Spleen (tissue), 3 donors: Measurements from ENCODE around the gene VEGFA.

Source experiments
- POLR2A ChIP-seq, 3 donors: fragments of 450-650 bp; IDR thresholded peaks; one replicate each; pipeline ENCODE4 v1.5.1; 2017; ENCODE audit warnings: antibody characterized with exemption in 3 of 3, mild to moderate bottlenecking in 1 of 3
- POLR2AphosphoS5 ChIP-seq, 3 donors: sonication (generic); formaldehyde crosslinking; IDR thresholded peaks; one replicate each; pipeline ENCODE4 v1.5.1; 2017; ENCODE audit warnings: antibody characterized with exemption in 3 of 3

DNA sequence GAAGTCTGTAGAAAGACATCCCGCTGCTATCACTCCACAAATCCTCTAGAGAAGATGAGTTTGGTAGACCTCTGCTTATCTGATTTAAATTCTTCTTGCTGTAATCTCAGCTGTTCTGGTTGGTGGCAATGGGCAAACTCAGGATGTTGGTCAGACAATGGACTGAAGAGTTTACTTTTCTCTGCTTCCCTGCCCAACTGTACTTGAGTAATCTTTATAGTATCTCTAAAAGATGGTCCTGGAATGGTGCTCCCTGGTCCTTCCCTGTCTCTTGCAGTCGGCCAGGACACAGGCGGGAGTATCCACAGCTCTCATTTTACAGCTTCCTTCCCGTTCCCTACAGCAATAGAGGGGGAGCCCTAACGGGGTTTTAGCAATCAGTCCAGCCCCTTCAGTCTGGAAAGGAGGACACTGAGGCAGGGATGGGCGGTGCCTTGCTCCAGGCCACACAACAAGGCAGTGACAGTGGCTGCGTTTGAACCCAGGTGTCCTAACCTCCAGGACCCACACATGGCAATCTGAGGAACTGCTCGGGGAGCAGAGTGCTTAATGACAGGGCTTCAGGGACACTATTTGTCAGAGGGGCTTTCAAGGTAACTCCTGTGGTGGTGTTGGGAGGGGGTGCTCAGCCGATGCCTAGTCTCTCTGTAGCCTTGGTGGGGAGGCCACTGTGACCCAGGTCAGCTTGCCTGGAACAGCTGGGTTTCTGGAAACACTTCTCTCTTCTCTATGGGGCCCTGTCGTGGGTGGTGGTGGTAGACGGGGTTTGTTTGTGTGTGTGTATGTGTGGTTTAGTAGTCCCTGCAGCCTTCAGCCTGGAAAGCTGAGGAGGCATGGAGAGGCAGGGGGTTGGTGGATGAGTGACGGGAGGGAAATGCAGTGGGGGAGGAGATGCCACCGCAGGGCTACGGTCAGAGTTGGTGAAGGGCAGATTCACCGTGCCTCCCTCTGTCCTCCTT, 9.5 kb upstream of the VEGFA start:
- TF ChIP-seq POLR2A (IDR thresholded peaks at IDR 0.05) (no peak), POLR2AphosphoS5 (IDR thresholded peaks at IDR 0.05) (no peak)
